Nephron (organoid): ENCODE data around the gene PLXNB1.

Experiments used
- H3K27ac Mint-ChIP-seq, 3 experiments: 2 replicates each; pipeline ENCODE4 v1.8.0; 2020; ENCODE audit warnings: mixed read lengths in 3 of 3, mild to moderate bottlenecking in 2 of 3, moderate library complexity in 1 of 3
- H3K27me3 Mint-ChIP-seq: 2 replicates; pipeline ENCODE4 v1.8.0; 2021; ENCODE audit warnings: low read depth, mild to moderate bottlenecking, moderate library complexity, mixed read lengths
- H3K36me3 Mint-ChIP-seq: 2 replicates; pipeline ENCODE4 v1.8.0; 2020; ENCODE audit warnings: low read depth, mixed read lengths
- H3K4me1 Mint-ChIP-seq: 2 replicates; pipeline ENCODE4 v1.8.0; 2020; ENCODE audit warnings: mixed read lengths
- H3K4me3 Mint-ChIP-seq, 3 experiments: 2 replicates each; pipeline ENCODE4 v1.8.0; 2020; ENCODE audit warnings: mild to moderate bottlenecking in 3 of 3, mixed read lengths in 3 of 3, moderate library complexity in 2 of 3
- H3K9me3 Mint-ChIP-seq: 2 replicates; pipeline ENCODE4 v1.8.0; 2020; ENCODE audit warnings: mixed read lengths
- TF ChIP-seq, protein P1 (sequence below), 3 experiments: fragments of 200-600 bp; sonication (generic); IDR thresholded peaks; one replicate each; pipeline ENCODE4 v1.5.0; 2021; ENCODE audit warnings: antibody characterized with exemption in 3 of 3; ENCODE audit not compliant: unreplicated experiment in 3 of 3

PLXNB1 gene

DNA sequence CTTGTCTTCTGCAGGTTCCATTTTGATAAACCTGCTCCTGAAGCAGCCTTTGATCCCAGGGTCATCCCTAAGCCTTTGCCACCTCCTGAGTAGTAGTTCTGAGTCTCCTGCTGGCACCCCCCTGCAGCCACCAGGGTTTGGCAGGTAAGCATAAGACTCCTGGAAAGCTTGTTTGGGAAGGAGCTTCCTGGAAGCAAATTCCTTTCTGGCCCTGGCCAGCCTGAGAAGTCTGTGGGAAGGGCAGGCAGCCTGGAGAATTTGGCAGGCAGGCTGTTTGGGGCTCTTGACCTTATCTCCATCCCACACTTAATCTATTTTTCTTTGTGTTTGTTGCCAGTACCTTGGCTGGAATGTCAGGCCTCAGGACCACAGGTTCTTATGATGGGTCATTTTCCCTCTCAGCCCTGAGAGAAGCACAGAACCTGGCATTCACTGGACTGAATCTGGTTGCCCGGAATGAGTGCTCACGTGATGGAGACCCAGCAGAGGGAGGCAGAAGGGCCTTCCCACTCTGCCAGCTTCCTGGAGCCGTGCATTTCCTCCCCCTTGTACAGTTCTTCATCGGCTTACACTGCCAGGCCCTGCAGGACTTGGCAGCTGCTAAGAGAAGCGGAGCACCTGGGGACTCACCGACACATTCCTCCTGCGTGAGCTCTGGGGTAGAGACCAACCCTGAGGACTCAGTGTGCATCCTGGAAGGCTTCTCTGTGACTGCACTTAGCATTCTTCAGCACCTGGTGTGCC lies 30.1 kb upstream of the PLXNB1 start:
- Mint-ChIP-seq H3K4me3 (no peak overlapping the region), H3K36me3 (peaks cover 21% of the 10 kb centered on the region), H3K27me3 (no peaks in the 10 kb centered on the region), H3K27ac (no peak overlapping the region), H3K9me3 (no peaks in the 10 kb centered on the region), H3K4me1 (no peaks in the 10 kb centered on the region)
- TF ChIP-seq, protein P1, sequence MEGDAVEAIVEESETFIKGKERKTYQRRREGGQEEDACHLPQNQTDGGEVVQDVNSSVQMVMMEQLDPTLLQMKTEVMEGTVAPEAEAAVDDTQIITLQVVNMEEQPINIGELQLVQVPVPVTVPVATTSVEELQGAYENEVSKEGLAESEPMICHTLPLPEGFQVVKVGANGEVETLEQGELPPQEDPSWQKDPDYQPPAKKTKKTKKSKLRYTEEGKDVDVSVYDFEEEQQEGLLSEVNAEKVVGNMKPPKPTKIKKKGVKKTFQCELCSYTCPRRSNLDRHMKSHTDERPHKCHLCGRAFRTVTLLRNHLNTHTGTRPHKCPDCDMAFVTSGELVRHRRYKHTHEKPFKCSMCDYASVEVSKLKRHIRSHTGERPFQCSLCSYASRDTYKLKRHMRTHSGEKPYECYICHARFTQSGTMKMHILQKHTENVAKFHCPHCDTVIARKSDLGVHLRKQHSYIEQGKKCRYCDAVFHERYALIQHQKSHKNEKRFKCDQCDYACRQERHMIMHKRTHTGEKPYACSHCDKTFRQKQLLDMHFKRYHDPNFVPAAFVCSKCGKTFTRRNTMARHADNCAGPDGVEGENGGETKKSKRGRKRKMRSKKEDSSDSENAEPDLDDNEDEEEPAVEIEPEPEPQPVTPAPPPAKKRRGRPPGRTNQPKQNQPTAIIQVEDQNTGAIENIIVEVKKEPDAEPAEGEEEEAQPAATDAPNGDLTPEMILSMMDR (IDR thresholded peaks at IDR 0.05; ENCODE audit: unreplicated experiment in 3 of 3): no peak

DNA sequence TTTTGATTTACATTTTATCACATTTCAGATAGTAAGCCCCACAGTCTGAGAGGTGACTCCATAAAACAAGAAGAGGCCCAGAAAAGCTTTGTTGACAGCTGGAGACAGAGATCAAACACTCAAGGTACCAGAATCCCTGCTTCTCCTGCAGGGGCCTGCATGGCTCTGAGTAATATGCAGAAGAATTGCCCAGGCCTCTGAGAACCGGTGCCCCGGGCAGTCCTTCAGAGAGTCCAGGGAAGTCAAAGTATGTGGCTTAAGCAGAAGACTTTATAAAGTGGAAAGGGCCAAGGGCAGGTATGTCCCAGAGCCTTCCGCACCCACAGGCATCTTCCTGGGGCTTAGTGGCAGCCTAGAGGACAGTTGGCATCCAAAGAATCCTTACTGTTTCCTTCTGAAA lies 29.4 kb upstream of the PLXNB1 start:
- Mint-ChIP-seq H3K36me3 (peaks cover 26% of the 10 kb centered on the region), H3K4me3 (no peak overlapping the region), H3K4me1 (no peaks in the 10 kb centered on the region), H3K27me3 (no peaks in the 10 kb centered on the region), H3K27ac (no peak overlapping the region), H3K9me3 (no peaks in the 10 kb centered on the region)
- TF ChIP-seq, protein P1 (IDR thresholded peaks at IDR 0.05; ENCODE audit: unreplicated experiment in 3 of 3): no peak

DNA sequence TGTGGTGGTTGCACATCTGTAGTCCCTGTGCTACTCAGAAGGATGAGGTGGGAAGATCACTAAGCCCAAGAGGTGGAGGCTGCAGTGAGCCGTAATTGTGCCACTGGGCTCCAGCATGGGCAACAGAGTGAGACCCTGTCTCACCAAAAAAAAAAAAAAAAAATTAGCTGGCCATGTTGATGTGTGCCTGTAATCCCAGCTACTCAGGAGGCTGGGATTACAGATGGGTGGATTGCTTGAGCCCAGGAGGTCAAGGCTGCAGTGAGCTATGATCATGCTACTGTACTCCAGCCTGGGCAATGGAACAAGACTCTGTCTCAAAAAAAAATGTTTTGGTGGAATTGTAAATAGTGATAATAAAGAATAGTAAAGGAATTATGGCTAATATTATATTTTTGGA lies 26.6 kb upstream of the PLXNB1 start:
- H3K36me3 Mint-ChIP-seq: peaks cover 42% of the 10 kb centered on the region
- H3K27ac Mint-ChIP-seq: no peak overlapping the region
- H3K4me3 Mint-ChIP-seq: no peak overlapping the region
- TF ChIP-seq, protein P1 (IDR thresholded peaks at IDR 0.05; ENCODE audit: unreplicated experiment in 3 of 3): no peak
- no peaks in the 10 kb centered on the region for H3K27me3 Mint-ChIP-seq
- no peaks in the 10 kb centered on the region for H3K9me3 Mint-ChIP-seq
- H3K4me1 Mint-ChIP-seq: peaks cover 5% of the 10 kb centered on the region

DNA sequence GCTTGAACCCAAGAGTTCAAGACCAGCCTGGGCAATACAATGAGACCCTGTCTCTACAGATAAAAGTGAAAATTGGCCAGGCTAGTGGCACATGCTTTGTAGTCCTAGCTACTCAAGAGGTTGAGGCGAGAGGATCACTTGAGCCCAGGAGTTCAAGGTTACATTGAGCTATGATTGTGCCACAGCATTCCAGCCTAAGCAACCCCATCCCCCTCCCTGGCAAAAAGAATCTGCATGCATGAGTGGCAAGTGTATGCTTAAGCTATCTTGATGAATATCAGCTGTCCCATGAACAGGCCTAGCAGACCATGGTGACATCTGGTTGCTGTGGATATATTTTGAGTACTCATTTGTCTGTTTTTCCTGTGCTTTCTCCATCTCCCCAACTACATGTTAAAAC lies 21.4 kb upstream of the PLXNB1 start:
- TF ChIP-seq, protein P1 (IDR thresholded peaks at IDR 0.05; ENCODE audit: unreplicated experiment in 3 of 3): no peak
- Mint-ChIP-seq H3K4me3 (no peak overlapping the region), H3K36me3 (peaks cover 26% of the 10 kb centered on the region), H3K27me3 (no peaks in the 10 kb centered on the region), H3K9me3 (no peaks in the 10 kb centered on the region), H3K4me1 (peaks cover 24% of the 10 kb centered on the region), H3K27ac (peak overlapping the region in 1 of 3 experiments; percentile 21)

DNA sequence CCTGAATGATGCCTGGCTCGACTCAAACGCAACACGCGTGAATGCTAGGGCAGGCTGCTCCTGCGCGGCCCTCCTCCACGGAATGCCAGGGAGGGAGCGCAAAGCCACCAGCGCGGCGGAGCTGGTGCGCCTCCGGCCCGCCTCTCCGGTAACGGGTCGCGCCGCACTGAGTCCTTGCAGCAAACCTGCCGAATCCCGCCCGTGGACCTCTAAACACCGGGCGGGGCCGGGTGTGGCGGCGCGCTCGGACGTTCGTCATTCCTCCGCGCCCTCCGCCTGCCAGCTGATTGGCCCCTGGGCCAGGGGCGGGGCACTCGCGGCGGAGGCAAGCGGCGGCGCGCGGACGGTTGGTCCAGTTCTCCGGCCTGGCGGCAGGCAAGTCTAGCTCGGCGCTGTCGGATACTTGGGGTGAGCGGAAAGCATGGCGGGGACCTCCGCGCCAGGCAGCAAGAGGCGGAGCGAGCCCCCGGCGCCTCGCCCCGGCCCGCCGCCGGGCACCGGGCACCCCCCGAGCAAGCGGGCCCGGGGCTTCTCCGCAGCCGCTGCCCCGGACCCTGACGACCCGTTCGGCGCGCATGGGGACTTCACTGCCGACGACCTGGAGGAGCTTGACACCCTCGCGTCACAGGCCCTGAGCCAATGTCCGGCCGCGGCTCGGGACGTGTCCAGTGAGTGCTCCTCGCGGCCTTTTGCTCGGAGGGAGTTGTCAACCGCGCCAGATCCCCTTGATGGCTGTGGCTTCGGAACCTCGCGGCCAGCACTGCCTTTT lies 16.7 kb upstream of the PLXNB1 start, which contains the start of gene ATRIP:
TSS of gene ATRIP (plus strand) at position 313 of the 769 bp plus-strand sequence. CDS start at position 422, 109 bp downstream.
- H3K36me3 Mint-ChIP-seq: peaks cover 16% of the 10 kb centered on the region
- no peaks in the 10 kb centered on the region for H3K27me3 Mint-ChIP-seq
- peak within 1 kb of the TSS; percentile 45 to 86 (median 61) for H3K27ac Mint-ChIP-seq
- no peaks in the 10 kb centered on the region for H3K9me3 Mint-ChIP-seq
- peaks cover 30% of the 10 kb centered on the region for H3K4me1 Mint-ChIP-seq
- peak within 1 kb of the TSS; percentile 85 to 90 (median 88) for H3K4me3 Mint-ChIP-seq
- TF ChIP-seq, protein P1 (IDR thresholded peaks at IDR 0.05; ENCODE audit: unreplicated experiment in 3 of 3): no peak
